Large intestine (tissue), 3 donors: ENCODE measurements around the gene SLC26A11. TPM values are rescaled to one million over a fixed set of nuclear protein-coding genes. Genes with fewer than 3 reads are reported as not detected.

Experiments used
- DNase-seq, 2 donors: peaks; one replicate each; pipeline versions ENCODE4 v3.0.0 to v3.0.0-alpha.2; 2013
- H3K27ac ChIP-seq: one replicate; pipeline ENCODE4 v1.5.1; 2013; ENCODE audit warnings: low read length
- H3K27me3 ChIP-seq: 2 replicates; pipeline ENCODE4 v1.6.1; 2013; ENCODE audit warnings: low read length; ENCODE audit not compliant: control insufficient read depth, insufficient read depth
- H3K36me3 ChIP-seq: 2 replicates; pipeline ENCODE4 v1.6.1; 2013; ENCODE audit warnings: low read length; ENCODE audit not compliant: control insufficient read depth, insufficient read depth
- H3K4me1 ChIP-seq: one replicate; pipeline ENCODE4 v1.6.1; 2013; ENCODE audit warnings: low read length; ENCODE audit not compliant: control insufficient read depth, insufficient read depth
- H3K4me3 ChIP-seq: one replicate; pipeline ENCODE4 v1.5.1; 2013; ENCODE audit warnings: low read length
- H3K9me3 ChIP-seq: one replicate; pipeline ENCODE4 v1.6.1; 2013; ENCODE audit warnings: mild to moderate bottlenecking, low read depth, low read length, moderate library complexity; ENCODE audit not compliant: control insufficient read depth
- WGBS: methylation state at CpG from one replicate; pipeline ENCODE4 v1.1.5; 2013; ENCODE audit warnings: low lambda C conversion rate; ENCODE audit not compliant: insufficient coverage; 5-methylcytosine and 5-hydroxymethylcytosine counted together
- polyA plus RNA-seq: library from polyadenylated mRNA; unstranded; fragments of 120-200 nt; gene quantifications from one replicate; pipeline ENCODE4 v1.2.1, GENCODE V29; 2013

The SLC26A11 gene
- polyA plus RNA-seq, 1 donor: 82.8 TPM

GRCh38 chr17:80208050-80208449, 12.2 kb upstream of the SLC26A11 start:
- H3K27ac ChIP-seq: no peak overlapping the region
- no peak for DNase-seq
- WGBS: no CpG with 5 or more reads among the region's 16 CpGs
- H3K27me3 ChIP-seq: no peaks in the 10 kb centered on the region
- no peak overlapping the region for H3K4me3 ChIP-seq
- H3K4me1 ChIP-seq: no peaks in the 10 kb centered on the region
- peaks cover 55% of the 10 kb centered on the region for H3K36me3 ChIP-seq
- peaks cover 4% of the 10 kb centered on the region for H3K9me3 ChIP-seq

GRCh38 chr17:80209765-80210164, 10.5 kb upstream of the SLC26A11 start:
- Histone ChIP-seq H3K9me3 (peaks cover 4% of the 10 kb centered on the region), H3K4me3 (no peak overlapping the region), H3K36me3 (peaks cover 68% of the 10 kb centered on the region), H3K27me3 (no peaks in the 10 kb centered on the region), H3K27ac (no peak overlapping the region), H3K4me1 (no peaks in the 10 kb centered on the region)
- no CpG with 5 or more reads among the region's 12 CpGs for WGBS
- no peak for DNase-seq

DNA sequence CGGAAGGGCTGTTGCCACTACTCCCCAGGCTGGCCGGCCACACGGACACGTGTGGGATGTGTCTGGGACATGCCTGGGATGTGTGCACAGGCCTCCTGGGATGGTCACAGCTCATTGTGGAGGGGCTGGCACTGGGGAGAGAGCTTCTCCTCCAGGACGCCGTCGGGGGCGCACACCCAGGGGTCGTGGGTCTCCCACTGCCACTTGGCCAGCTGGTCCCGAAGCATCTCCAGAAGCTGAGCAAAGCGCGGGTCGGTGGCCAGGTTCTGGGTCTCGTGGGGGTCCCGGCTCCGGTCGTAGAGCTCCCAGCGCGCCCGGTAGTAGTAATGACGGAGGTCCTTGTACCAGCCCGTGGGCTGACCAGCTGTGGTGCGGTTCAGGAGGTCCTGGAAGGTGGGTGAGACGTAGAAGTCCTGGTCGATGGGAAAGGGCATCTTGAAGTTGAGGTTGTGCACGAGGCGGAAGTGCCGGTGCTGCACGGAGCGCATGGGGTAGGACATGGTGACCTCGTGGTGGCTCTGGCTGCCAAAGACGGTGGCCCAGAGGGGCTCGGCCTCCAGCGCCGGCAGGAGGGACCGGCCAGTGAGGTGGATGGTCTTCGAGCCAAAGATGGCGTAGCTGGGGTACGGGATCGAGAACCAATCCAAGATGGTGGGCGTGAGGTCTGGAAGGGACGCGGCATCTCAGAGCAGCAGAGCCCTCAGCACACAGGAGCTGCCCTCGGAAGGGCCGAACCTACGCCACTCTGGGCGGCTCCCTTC, 9.7 kb upstream of the SLC26A11 start:
- Histone ChIP-seq H3K27me3 (no peaks in the 10 kb centered on the region), H3K27ac (no peak overlapping the region), H3K9me3 (peaks cover 6% of the 10 kb centered on the region), H3K36me3 (peaks cover 75% of the 10 kb centered on the region), H3K4me1 (no peaks in the 10 kb centered on the region), H3K4me3 (no peak overlapping the region)
- no peak for DNase-seq
- WGBS: 100% methylated on average over 3 of the region's 47 CpGs

DNA sequence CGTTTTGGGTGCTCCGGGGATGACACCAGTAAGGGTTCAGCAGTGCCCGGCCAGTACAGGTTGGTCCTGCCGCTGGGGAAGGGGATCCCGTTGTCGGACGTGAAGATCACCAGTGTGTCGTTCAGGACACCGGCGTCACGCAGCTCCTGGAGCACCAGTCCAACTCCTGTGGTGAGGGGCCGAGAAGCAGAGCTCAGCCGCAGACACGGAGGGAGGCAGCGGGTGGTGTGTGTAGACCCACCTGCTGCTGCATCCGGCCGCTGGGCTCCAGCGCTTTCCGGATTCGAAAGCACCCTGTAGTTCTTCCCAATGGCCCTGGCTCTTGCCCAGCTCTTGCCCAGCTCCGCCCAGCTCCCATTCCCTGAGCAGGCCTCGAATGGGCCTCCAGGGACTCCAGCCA, 8.1 kb upstream of the SLC26A11 start:
- peaks cover 87% of the 10 kb centered on the region for H3K36me3 ChIP-seq
- no peaks in the 10 kb centered on the region for H3K4me1 ChIP-seq
- peaks cover 6% of the 10 kb centered on the region for H3K9me3 ChIP-seq
- no peak for DNase-seq
- H3K4me3 ChIP-seq: no peak overlapping the region
- H3K27ac ChIP-seq: no peak overlapping the region
- H3K27me3 ChIP-seq: no peaks in the 10 kb centered on the region
- WGBS: no CpG with 5 or more reads among the region's 22 CpGs

DNA sequence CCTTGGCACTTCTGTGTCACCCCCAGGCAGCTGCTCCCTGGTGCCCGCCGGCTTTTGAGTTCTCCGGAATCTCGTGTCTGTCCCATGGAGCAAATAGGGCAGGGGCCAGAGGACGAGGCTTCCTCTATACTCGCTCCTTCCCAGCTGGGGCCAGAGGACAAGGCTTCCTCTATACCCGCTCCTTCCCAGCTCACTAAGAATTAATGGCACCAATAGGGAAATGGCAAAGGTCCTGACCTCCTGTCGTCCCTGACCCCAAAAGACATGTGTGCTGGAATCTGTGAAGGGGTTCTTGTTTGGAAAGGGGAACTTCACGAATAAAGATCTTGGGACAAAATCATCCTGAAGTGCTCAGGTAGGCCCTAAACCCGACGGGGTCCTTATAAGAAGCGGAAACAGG, 7.7 kb upstream of the SLC26A11 start:
- Histone ChIP-seq H3K9me3 (peaks cover 6% of the 10 kb centered on the region), H3K27ac (no peak overlapping the region), H3K36me3 (peaks cover 91% of the 10 kb centered on the region), H3K4me3 (no peak overlapping the region), H3K27me3 (no peaks in the 10 kb centered on the region), H3K4me1 (no peaks in the 10 kb centered on the region)
- no peak for DNase-seq
- no CpG with 5 or more reads among the region's 12 CpGs for WGBS

DNA sequence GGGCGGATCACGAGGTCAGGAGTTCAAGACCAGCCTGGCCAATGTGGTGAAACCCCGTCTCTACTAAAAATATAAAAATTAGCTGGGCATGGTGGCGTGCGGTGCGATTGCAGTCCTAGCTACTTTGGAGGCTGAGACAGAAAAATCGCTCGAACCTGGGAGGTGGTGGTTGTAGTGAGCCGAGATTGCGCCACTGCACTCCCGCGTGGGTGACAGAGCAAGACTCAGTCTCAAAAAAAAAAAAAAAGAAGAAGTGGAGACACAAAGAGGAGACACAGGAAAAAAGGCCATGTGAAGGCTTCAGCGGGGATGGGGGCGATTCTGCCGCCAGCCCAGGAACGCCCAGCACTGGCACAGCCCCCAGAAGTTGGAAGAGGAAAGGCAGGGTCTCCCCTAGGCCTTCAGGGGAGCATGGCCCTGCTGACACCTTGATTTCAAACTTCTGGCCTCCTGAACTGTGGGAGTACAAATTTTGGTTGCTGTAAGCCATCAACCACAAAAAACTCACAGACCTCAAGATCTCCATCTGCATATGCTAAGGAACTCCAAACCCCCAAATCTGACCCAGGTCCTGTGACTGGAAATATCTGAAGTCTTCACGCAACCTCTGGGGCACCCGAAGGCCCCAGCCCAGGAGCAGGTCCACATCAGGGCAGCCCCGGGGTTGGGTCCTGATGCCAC, 7.1 kb upstream of the SLC26A11 start:
- no peak for DNase-seq
- 100% methylated on average over 3 of the region's 19 CpGs for WGBS
- peaks cover 6% of the 10 kb centered on the region for H3K9me3 ChIP-seq
- no peaks in the 10 kb centered on the region for H3K4me1 ChIP-seq
- peaks cover 92% of the 10 kb centered on the region for H3K36me3 ChIP-seq
- H3K27me3 ChIP-seq: no peaks in the 10 kb centered on the region
- H3K4me3 ChIP-seq: no peak overlapping the region
- H3K27ac ChIP-seq: no peak overlapping the region

GRCh38 chr17:80213643-80213975, 6.6 kb upstream of the SLC26A11 start:
- Histone ChIP-seq H3K9me3 (peaks cover 6% of the 10 kb centered on the region), H3K4me1 (peaks cover 5% of the 10 kb centered on the region), H3K4me3 (no peak overlapping the region), H3K36me3 (peaks cover 91% of the 10 kb centered on the region), H3K27ac (no peak overlapping the region), H3K27me3 (no peaks in the 10 kb centered on the region)
- DNase-seq: no peak
- WGBS: no CpG with 5 or more reads among the region's 17 CpGs

GRCh38 chr17:80214012-80214877, 6.0 kb upstream of the SLC26A11 start:
- Histone ChIP-seq H3K27ac (no peak overlapping the region), H3K4me1 (peaks cover 7% of the 10 kb centered on the region), H3K27me3 (no peaks in the 10 kb centered on the region), H3K4me3 (no peak overlapping the region), H3K36me3 (peaks cover 85% of the 10 kb centered on the region), H3K9me3 (peaks cover 6% of the 10 kb centered on the region)
- no peak for DNase-seq
- WGBS: no CpG with 5 or more reads among the region's 48 CpGs

- no CpG with 5 or more reads among the region's 17 CpGs for WGBS
- Histone ChIP-seq H3K9me3 (peaks cover 6% of the 10 kb centered on the region), H3K4me3 (no peak overlapping the region), H3K27ac (no peak overlapping the region), H3K36me3 (peaks cover 79% of the 10 kb centered on the region), H3K4me1 (peaks cover 7% of the 10 kb centered on the region), H3K27me3 (no peaks in the 10 kb centered on the region)
- no peak for DNase-seq
Observed at GRCh38 chr17:80214878-80215210, 5.4 kb upstream of the SLC26A11 start.
